ENCODE results near the gene GAS7. TPM values are rescaled to one million over a fixed set of nuclear protein-coding genes. Genes with fewer than 3 reads are reported as not detected.

The GAS7 gene
- total RNA-seq, 1 donor from 2014 or later: 2.9 TPM

DNA sequence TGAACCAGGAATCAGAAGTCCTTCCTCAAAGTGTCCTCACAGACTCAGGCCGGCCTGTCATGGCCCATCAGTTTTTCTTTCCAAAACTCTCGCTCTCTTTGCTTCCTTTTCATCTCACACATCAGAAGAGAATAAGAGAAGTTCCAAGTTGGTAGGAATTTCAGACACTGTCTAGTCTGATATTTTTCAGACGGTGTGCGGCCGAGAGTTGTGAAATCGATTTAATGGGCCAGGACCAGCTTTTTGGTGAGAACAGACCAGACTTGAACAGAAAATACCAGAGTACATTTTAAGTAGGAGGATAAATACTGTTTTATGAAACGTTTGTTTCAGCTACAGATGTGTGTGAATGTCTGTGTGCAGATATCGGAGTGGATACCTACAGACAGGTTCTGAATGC, 268.5 kb downstream of the GAS7 start:
- no peaks in the 10 kb centered on the region for H3K9me3 ChIP-seq (ENCODE audit: low read depth)
- Mint-ChIP-seq H3K27ac (no peak overlapping the region), H3K9me3 (no peaks in the 10 kb centered on the region), H3K27me3 (ENCODE audit: insufficient read depth, low read depth) (peaks cover 3% of the 10 kb centered on the region), H3K36me3 (peaks cover 2% of the 10 kb centered on the region), H3K4me1 (peaks cover 8% of the 10 kb centered on the region), H3K4me3 (no peak overlapping the region)
- no peak overlapping the region for H2AFZ ChIP-seq (replicated peaks)
- peaks cover 13% of the 10 kb centered on the region for H3K4me1 ChIP-seq
- no peak overlapping the region for H3K4me3 ChIP-seq
- H3K4me2 ChIP-seq: no peak overlapping the region
- no peak for DNase-seq (ENCODE audit: low spot score)
- H4K20me1 ChIP-seq (ENCODE audit: low read depth): no peaks in the 10 kb centered on the region
- no peaks in the 10 kb centered on the region for H3K79me2 ChIP-seq (ENCODE audit: low read depth)
- no peaks in the 10 kb centered on the region for H3K36me3 ChIP-seq
- no peaks in the 10 kb centered on the region for H3F3A ChIP-seq (ENCODE audit: low read depth)
- TF ChIP-seq, protein P1, sequence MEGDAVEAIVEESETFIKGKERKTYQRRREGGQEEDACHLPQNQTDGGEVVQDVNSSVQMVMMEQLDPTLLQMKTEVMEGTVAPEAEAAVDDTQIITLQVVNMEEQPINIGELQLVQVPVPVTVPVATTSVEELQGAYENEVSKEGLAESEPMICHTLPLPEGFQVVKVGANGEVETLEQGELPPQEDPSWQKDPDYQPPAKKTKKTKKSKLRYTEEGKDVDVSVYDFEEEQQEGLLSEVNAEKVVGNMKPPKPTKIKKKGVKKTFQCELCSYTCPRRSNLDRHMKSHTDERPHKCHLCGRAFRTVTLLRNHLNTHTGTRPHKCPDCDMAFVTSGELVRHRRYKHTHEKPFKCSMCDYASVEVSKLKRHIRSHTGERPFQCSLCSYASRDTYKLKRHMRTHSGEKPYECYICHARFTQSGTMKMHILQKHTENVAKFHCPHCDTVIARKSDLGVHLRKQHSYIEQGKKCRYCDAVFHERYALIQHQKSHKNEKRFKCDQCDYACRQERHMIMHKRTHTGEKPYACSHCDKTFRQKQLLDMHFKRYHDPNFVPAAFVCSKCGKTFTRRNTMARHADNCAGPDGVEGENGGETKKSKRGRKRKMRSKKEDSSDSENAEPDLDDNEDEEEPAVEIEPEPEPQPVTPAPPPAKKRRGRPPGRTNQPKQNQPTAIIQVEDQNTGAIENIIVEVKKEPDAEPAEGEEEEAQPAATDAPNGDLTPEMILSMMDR (IDR thresholded peaks at IDR 0.05): no peak
- TF ChIP-seq EZH2 (IDR thresholded peaks at IDR 0.05) (no peak), EZH2phosphoT487 (IDR thresholded peaks at IDR 0.05) (no peak)
- no peak overlapping the region for H3K9ac ChIP-seq
- H3K27me3 ChIP-seq: no peaks in the 10 kb centered on the region
- H3K27ac ChIP-seq: no peak overlapping the region

DNA sequence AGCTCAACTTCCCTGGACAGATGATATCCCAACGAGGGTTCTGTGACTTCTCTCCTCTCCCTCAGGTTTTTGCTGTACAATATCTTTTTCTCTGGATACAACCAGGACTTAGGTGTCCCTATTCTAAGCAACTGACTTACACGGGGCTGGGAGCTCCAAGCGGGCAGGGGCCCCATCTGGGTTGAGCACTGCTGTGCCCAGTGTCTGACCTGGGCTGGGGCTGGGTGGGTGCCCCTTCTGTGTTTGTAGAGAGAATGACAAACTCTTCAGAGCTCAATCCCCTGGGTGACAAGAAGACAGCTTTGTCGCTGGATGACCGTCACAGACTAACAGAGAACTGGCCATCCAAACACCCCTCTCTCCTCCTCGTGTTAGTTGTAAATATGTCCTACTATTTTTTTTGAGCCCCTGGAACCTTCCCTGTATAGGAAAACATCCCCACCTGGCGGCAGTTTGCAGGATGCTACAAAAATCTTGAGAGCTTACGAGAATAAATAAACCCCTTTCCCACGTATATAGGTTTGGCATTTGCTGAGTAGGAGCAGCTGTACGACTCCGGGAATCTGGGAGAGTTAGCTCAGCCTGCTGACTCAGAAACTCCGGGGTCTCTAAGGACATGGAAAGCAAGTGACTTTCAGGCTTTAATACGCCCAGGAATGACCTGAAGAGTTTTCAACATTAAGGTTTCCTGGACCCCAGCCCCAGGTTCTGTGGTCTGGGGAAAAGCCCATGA, 269.6 kb downstream of the GAS7 start:
- Histone ChIP-seq H2AFZ (replicated peaks) (no peak overlapping the region), H3K4me3 (no peak overlapping the region), H3F3A (ENCODE audit: low read depth) (no peaks in the 10 kb centered on the region), H3K79me2 (ENCODE audit: low read depth) (no peaks in the 10 kb centered on the region), H3K4me2 (no peak overlapping the region), H3K9me3 (ENCODE audit: low read depth) (no peaks in the 10 kb centered on the region), H3K27me3 (no peaks in the 10 kb centered on the region), H4K20me1 (ENCODE audit: low read depth) (no peaks in the 10 kb centered on the region), H3K4me1 (peaks cover 14% of the 10 kb centered on the region), H3K27ac (no peak overlapping the region), H3K9ac (no peak overlapping the region), H3K36me3 (no peaks in the 10 kb centered on the region)
- Mint-ChIP-seq H3K36me3 (peaks cover 2% of the 10 kb centered on the region), H3K27ac (no peak overlapping the region), H3K4me1 (peaks cover 12% of the 10 kb centered on the region), H3K27me3 (ENCODE audit: insufficient read depth, low read depth) (peaks cover 3% of the 10 kb centered on the region), H3K4me3 (no peak overlapping the region), H3K9me3 (no peaks in the 10 kb centered on the region)
- TF ChIP-seq, protein P1 (IDR thresholded peaks at IDR 0.05): peak; percentile 69
- no peak for TF ChIP-seq EZH2phosphoT487 (IDR thresholded peaks at IDR 0.05)
- DNase-seq (ENCODE audit: low spot score): peak; percentile 81

DNA sequence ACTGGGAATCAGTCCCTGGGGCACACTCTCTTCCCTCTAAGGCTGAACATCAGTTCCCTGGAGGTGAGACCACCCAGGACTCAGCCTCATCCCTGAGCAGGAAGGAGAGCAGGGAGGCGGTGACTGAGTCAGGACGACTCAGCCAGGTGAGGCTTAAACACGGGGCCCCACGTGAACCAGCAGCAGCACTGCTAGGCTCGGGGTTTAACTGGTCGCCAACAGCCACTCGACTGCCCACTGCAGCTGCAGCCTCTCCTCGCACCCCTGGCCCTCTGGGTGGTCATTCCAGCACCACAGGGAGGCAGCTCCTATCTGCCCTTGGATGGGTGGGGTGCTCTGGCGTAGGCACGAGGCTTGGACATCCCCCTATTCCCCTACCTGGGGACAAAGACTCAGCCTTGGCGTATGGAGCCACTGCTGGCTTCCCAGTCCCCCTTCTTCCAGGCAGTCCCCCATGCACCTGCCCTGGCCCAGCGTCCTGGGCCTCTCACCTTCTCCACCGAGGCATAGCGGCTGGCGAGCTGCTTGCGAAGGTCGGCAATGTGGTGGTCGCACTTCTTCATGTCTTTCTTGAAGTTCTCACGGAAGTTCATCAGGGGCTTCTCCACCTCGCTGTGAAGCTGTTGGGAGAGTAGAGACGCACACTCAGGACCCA, 272.1 kb downstream of the GAS7 start:
- peaks cover 12% of the 10 kb centered on the region for H3K4me1 ChIP-seq
- no peak for DNase-seq (ENCODE audit: low spot score)
- TF ChIP-seq EZH2 (IDR thresholded peaks at IDR 0.05): no peak
- no peak for TF ChIP-seq EZH2phosphoT487 (IDR thresholded peaks at IDR 0.05)
- TF ChIP-seq, protein P1 (IDR thresholded peaks at IDR 0.05): no peak
- peaks cover 3% of the 10 kb centered on the region for H3K27me3 Mint-ChIP-seq (ENCODE audit: insufficient read depth, low read depth)
- H3K27ac ChIP-seq: no peak overlapping the region
- no peak overlapping the region for H3K4me3 ChIP-seq
- no peaks in the 10 kb centered on the region for H3K27me3 ChIP-seq
- H3K36me3 ChIP-seq: no peaks in the 10 kb centered on the region
- no peaks in the 10 kb centered on the region for H4K20me1 ChIP-seq (ENCODE audit: low read depth)
- no peak overlapping the region for H3K4me2 ChIP-seq
- no peaks in the 10 kb centered on the region for H3F3A ChIP-seq (ENCODE audit: low read depth)
- peaks cover 3% of the 10 kb centered on the region for H3K36me3 Mint-ChIP-seq
- no peak overlapping the region for H2AFZ ChIP-seq (replicated peaks)
- no peak overlapping the region for H3K9ac ChIP-seq
- H3K79me2 ChIP-seq (ENCODE audit: low read depth): no peaks in the 10 kb centered on the region
- H3K4me1 Mint-ChIP-seq: peaks cover 18% of the 10 kb centered on the region
- H3K27ac Mint-ChIP-seq: no peak overlapping the region
- H3K9me3 ChIP-seq (ENCODE audit: low read depth): no peaks in the 10 kb centered on the region
- H3K9me3 Mint-ChIP-seq: no peaks in the 10 kb centered on the region
- H3K4me3 Mint-ChIP-seq: no peak overlapping the region
